Liver (tissue), 3 donors: ENCODE measurements around the gene EIF1AD.

Experiments used
- CTCF ChIP-seq: fragments of 150-350 bp; IDR thresholded peaks from 2 replicates; pipeline ENCODE4 v1.5.1; 2017; ENCODE audit warnings: improper control_type of control experiment, low read depth, low read length; ENCODE audit not compliant: missing input control
- EGR1 ChIP-seq, 2 donors: IDR thresholded peaks; 2 replicates each; pipeline ENCODE4 v1.6.1; 2016 to 2018; ENCODE audit warnings: antibody characterized with exemption in 2 of 2, low read depth in 2 of 2
- FOXA1 ChIP-seq: IDR thresholded peaks from 2 replicates; pipeline ENCODE4 v1.6.1; 2016; ENCODE audit warnings: antibody characterized with exemption
- GABPA ChIP-seq, 2 donors: IDR thresholded peaks in 1 of 2; conservative IDR thresholded peaks in 1 of 2; 2 replicates each; pipeline ENCODE4 v1.6.1; 2016; ENCODE audit warnings: antibody characterized with exemption in 2 of 2, mild to moderate bottlenecking in 1 of 2, moderate library complexity in 1 of 2
- HNF4G ChIP-seq: IDR thresholded peaks from 2 replicates; pipeline ENCODE4 v1.6.1; 2016; ENCODE audit warnings: antibody characterized with exemption
- JUND ChIP-seq, 2 donors: IDR thresholded peaks; 2 replicates each; pipeline ENCODE4 v1.6.1; 2016; ENCODE audit warnings: antibody characterized with exemption in 2 of 2
- NR2F2 ChIP-seq: IDR thresholded peaks from 2 replicates; pipeline ENCODE4 v1.6.1; 2016; ENCODE audit warnings: antibody characterized with exemption
- RAD21 ChIP-seq, 2 donors: IDR thresholded peaks; 2 replicates each; pipeline ENCODE4 v1.6.1; 2016; ENCODE audit warnings: antibody characterized with exemption in 2 of 2, mild to moderate bottlenecking in 2 of 2
- REST ChIP-seq: IDR thresholded peaks from 2 replicates; pipeline ENCODE4 v1.6.1; 2016; ENCODE audit warnings: antibody characterized with exemption, mild to moderate bottlenecking
- SP1 ChIP-seq: IDR thresholded peaks from 2 replicates; pipeline ENCODE4 v1.6.1; 2018; ENCODE audit warnings: antibody characterized with exemption, mild to moderate bottlenecking
- TAF1 ChIP-seq: conservative IDR thresholded peaks from 2 replicates; pipeline ENCODE4 v1.6.1; 2016; ENCODE audit warnings: antibody characterized with exemption, mild to moderate bottlenecking
- YY1 ChIP-seq: IDR thresholded peaks from 2 replicates; pipeline ENCODE4 v1.6.1; 2016; ENCODE audit warnings: antibody characterized with exemption, mild to moderate bottlenecking
- TF ChIP-seq, protein P1 (sequence below): IDR thresholded peaks from 2 replicates; pipeline ENCODE4 v1.6.1; 2016; ENCODE audit warnings: antibody characterized with exemption
- donor health status: healthy.
- donor health status: healthy.

- TF ChIP-seq CTCF (no peak), REST (no peak), GABPA (IDR thresholded peaks at IDR 0.05 in 1 of 2, conservative IDR thresholded peaks at IDR 0.05 in 1 of 2) (no peak), HNF4G (no peak), RAD21 (IDR thresholded peaks at IDR 0.05) (no peak), FOXA1 (no peak), TAF1 (no peak), YY1 (no peak), NR2F2 (no peak), SP1 (no peak), JUND (IDR thresholded peaks at IDR 0.05) (no peak), EGR1 (IDR thresholded peaks at IDR 0.05; ENCODE audit: low read depth in 2 of 2) (no peak)
- TF ChIP-seq, protein P1, sequence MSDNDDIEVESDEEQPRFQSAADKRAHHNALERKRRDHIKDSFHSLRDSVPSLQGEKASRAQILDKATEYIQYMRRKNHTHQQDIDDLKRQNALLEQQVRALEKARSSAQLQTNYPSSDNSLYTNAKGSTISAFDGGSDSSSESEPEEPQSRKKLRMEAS: no peak
These were observed 26.2 kb downstream of the EIF1AD start for GRCh38 chr11:65975771-65976170.
